Upper lobe of left lung (tissue), 6 donors: Measurements from ENCODE around the gene CMSS1. TPM values are rescaled to one million over a fixed set of nuclear protein-coding genes. Genes with fewer than 3 reads are reported as not detected.
A peak's percentile ranks its signal among the peaks of the same experiment; 100 is the strongest.

Experiments used
- ATAC-seq, 2 donors: fragments of 200-7000 bp; cut with Tn5 transposase; one replicate each; pipeline ENCODE4 v1.9.1; 2022; ENCODE audit warnings: mild to moderate bottlenecking in 2 of 2, moderate library complexity in 2 of 2; ENCODE audit not compliant: low FRiP score in 2 of 2
- DNase-seq, 2 donors: peaks; one replicate each; pipeline ENCODE4 v3.0.0-alpha.2; 2019 to 2020
- H3K27ac ChIP-seq, 4 donors: fragments of 200-600 bp; sonication (generic); one replicate each; pipeline ENCODE4 v1.5.1; 2016 to 2019
- H3K27me3 ChIP-seq, 4 donors: fragments of 200-600 bp; sonication (generic); one replicate each; pipeline ENCODE4 v1.5.1; 2017 to 2019
- H3K36me3 ChIP-seq, 4 donors: fragments of 200-600 bp; sonication (generic); one replicate each; pipeline ENCODE4 v1.5.1; 2016 to 2019
- H3K4me1 ChIP-seq, 4 donors: fragments of 200-600 bp; sonication (generic); one replicate each; pipeline ENCODE4 v1.5.1; 2018 to 2019
- H3K4me3 ChIP-seq, 4 donors: fragments of 200-600 bp; sonication (generic); one replicate each; pipeline ENCODE4 v1.5.1; 2017 to 2019; ENCODE audit warnings: mild to moderate bottlenecking in 2 of 4, moderate library complexity in 1 of 4
- H3K9me3 ChIP-seq, 4 donors: fragments of 200-600 bp; sonication (generic); one replicate each; pipeline ENCODE4 v1.5.1; 2018 to 2019
- EP300 ChIP-seq, 4 donors: sonication (generic); formaldehyde crosslinking; IDR thresholded peaks; one replicate each; pipeline ENCODE4 v1.5.1; 2017; ENCODE audit warnings: antibody characterized with exemption in 4 of 4, control low read depth in 2 of 4
- POLR2A ChIP-seq, 4 donors: fragments of 450-650 bp; IDR thresholded peaks; one replicate each; pipeline ENCODE4 v1.5.1; 2016 to 2017; ENCODE audit warnings: antibody characterized with exemption in 4 of 4, mild to moderate bottlenecking in 2 of 4
- POLR2AphosphoS5 ChIP-seq, 2 donors: sonication (generic); formaldehyde crosslinking; IDR thresholded peaks; one replicate each; pipeline ENCODE4 v1.5.1; 2017; ENCODE audit warnings: antibody characterized with exemption in 2 of 2
- WGBS, 2 donors: methylation state at CpG; one replicate each; pipeline ENCODE4 v1.1.5; 2017 to 2018; 5-methylcytosine and 5-hydroxymethylcytosine counted together
- total RNA-seq, 6 donors: library from RNA; depleted of rRNA in 4 of 6; stranded (reverse); fragments of >200 nt in 4 of 6; gene quantifications; one replicate each; pipeline versions ENCODE4 v1.1.0 to v1.2.1, GENCODE V29; 2016 to 2021
- TF ChIP-seq, protein P1 (sequence below), 6 experiments: fragments of 450-650 bp in 4 of 6; fragments of 200-600 bp in 2 of 6; sonication (generic) in 2 of 6; IDR thresholded peaks; one replicate each; pipeline ENCODE4 v1.5.1; 2016 to 2019; ENCODE audit warnings: antibody characterized with exemption in 6 of 6
- donor health status: DM: no; HTN: no; CAD: no; lungs with moderate emphysema.
- donor health status: DM: no; HTN: yes; CAD: no; lungs with severe emphysema.

Gene CMSS1
- total RNA-seq, 6 donors from 2014 or later, result 4.0 to 21.1 (median 12.0) TPM

DNA sequence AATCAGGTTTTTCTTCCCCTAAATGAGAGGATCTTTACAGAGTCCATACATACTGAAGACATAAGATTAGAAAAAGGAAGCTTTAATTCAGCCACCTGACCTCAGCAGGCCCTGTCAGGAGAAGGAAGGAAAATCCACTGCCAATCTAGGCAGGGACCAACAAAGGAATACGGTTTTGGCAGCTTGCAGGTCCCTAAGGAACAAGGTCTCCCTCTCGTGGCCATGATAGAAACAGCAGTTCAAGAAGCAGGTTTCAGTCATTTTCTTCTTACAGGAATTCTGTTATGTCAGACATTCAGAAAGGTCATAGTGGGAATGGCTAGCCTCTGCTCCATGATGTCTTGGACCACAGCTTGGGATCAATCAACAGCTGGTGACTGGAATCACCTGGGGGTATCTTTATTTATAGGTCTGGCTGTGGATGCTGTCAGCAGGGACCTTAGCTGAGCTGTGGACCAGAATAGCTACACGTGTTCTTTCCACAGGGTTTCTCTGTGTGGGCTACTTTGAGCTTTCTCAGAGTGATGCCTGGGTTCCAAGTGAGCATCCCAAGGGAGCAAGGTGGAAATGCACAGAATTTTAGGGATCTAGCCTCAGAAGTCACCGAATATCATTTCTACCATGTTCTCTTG lies 9.4 kb upstream of the CMSS1 start:
- no peak overlapping the region for H3K27ac ChIP-seq
- peaks cover 4 to 17% (median 8%) of the 10 kb centered on the region in 4 donors for H3K9me3 ChIP-seq
- DNase-seq, result peak in 1 of 2 donors; percentile 51
- H3K4me1 ChIP-seq, result no peaks in the 10 kb centered on the region
- 50 to 52% methylated on average over 4 of the region's 4 CpGs for WGBS, 2 donors
- no peak overlapping the region for H3K4me3 ChIP-seq
- H3K27me3 ChIP-seq, result no peaks in the 10 kb centered on the region
- no peaks in the 10 kb centered on the region for H3K36me3 ChIP-seq
- TF ChIP-seq, protein P1, sequence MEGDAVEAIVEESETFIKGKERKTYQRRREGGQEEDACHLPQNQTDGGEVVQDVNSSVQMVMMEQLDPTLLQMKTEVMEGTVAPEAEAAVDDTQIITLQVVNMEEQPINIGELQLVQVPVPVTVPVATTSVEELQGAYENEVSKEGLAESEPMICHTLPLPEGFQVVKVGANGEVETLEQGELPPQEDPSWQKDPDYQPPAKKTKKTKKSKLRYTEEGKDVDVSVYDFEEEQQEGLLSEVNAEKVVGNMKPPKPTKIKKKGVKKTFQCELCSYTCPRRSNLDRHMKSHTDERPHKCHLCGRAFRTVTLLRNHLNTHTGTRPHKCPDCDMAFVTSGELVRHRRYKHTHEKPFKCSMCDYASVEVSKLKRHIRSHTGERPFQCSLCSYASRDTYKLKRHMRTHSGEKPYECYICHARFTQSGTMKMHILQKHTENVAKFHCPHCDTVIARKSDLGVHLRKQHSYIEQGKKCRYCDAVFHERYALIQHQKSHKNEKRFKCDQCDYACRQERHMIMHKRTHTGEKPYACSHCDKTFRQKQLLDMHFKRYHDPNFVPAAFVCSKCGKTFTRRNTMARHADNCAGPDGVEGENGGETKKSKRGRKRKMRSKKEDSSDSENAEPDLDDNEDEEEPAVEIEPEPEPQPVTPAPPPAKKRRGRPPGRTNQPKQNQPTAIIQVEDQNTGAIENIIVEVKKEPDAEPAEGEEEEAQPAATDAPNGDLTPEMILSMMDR (IDR thresholded peaks at IDR 0.05), result peak in 5 of 6 experiments; percentile 54 to 76 (median 59)
- TF ChIP-seq POLR2AphosphoS5 (IDR thresholded peaks at IDR 0.05), result no peak
- peak; percentile 51 to 75 for ATAC-seq

DNA sequence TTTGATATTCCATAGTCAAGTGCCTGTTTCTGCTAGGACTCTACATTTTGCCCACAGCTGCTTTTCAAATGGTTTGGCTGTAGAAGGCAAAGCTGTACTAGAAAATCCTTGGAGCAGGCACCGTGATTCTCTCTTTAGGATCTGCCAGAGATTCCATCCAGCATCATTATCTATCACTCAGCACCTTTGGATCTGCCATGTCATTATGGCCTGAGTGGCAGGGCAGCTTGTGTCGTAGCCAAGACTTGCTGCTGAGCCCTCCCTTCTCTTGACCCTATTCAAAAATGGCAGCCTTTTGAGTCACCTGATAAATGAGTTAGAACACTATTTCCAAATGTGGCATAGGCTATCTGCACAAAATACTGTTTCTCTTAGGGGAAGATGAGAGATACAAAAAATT lies 8.1 kb upstream of the CMSS1 start:
- Histone ChIP-seq H3K4me3 (no peak overlapping the region), H3K27ac (no peak overlapping the region), H3K9me3 (peaks cover 4 to 11% (median 7%) of the 10 kb centered on the region in 4 donors), H3K36me3 (no peaks in the 10 kb centered on the region), H3K4me1 (no peaks in the 10 kb centered on the region), H3K27me3 (no peaks in the 10 kb centered on the region)
- no peak for TF ChIP-seq POLR2A (IDR thresholded peaks at IDR 0.05)
- TF ChIP-seq, protein P1 (IDR thresholded peaks at IDR 0.05), result no peak
- no peak for TF ChIP-seq POLR2AphosphoS5 (IDR thresholded peaks at IDR 0.05)
- no peak for TF ChIP-seq EP300 (IDR thresholded peaks at IDR 0.05)
- DNase-seq (no peak), ATAC-seq (no peak)
- 89 to 93% methylated on average over 2 of the region's 2 CpGs for WGBS, 2 donors

DNA sequence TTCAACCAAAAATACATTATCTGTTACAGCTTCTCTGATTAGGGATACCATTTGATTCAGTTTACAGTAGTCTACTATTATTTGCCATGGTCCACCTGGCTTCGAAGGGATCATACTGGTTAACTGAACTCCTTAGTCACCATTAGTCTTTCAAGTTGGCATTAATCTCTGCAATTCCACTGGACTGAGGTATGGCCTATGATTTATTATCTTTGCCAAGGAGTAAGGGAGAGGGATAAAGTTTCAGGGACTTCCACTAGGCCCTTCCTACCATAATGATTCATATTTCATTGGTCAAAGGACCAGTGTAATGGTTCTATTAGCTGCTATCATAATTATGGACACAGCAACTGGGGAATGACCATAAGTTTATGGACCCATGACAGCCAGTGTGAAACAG lies 7.3 kb upstream of the CMSS1 start:
- DNase-seq, result no peak
- WGBS, 2 donors, result 93 to 94% methylated on average over 1 of the region's 1 CpG
- Histone ChIP-seq H3K4me1 (no peaks in the 10 kb centered on the region), H3K4me3 (no peak overlapping the region), H3K9me3 (peaks cover 0 to 3% (median 0%) of the 10 kb centered on the region in 4 donors), H3K27ac (no peak overlapping the region), H3K36me3 (no peaks in the 10 kb centered on the region), H3K27me3 (no peaks in the 10 kb centered on the region)
- TF ChIP-seq, protein P1 (IDR thresholded peaks at IDR 0.05), result no peak
- TF ChIP-seq EP300 (IDR thresholded peaks at IDR 0.05) (no peak), POLR2A (IDR thresholded peaks at IDR 0.05) (no peak), POLR2AphosphoS5 (IDR thresholded peaks at IDR 0.05) (no peak)
- ATAC-seq, result no peak

DNA sequence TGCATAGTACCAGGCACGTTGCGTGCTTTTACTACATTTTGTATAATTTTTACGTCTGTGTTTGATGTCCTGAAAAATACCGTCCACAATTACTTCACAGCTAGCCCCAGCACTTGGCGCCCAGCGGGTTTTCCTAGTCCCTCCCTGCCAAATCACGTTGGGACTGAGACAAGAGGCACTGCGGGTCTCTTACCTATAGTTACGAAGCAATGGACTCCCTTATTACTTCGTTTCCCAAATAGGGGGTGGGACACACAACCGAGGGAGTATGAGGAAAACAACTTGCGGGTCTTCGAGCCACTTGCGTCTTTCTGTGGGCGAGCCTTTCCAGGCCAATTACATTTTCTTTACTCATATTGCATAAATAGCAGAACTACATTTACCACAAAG lies 620 bp upstream of the CMSS1 start:
- Histone ChIP-seq H3K27ac (peak overlapping the region; percentile 86 to 91 (median 87)), H3K9me3 (no peaks in the 10 kb centered on the region), H3K4me3 (peak overlapping the region; percentile 53 to 78 (median 64)), H3K4me1 (peaks cover 8 to 16% (median 13%) of the 10 kb centered on the region in 4 donors), H3K27me3 (no peaks in the 10 kb centered on the region), H3K36me3 (no peaks in the 10 kb centered on the region)
- ATAC-seq (no peak), DNase-seq (no peak)
- WGBS, 2 donors, result 1 to 5% methylated on average over 15 of the region's 15 CpGs
- TF ChIP-seq, protein P1 (IDR thresholded peaks at IDR 0.05), result no peak
- TF ChIP-seq POLR2A (IDR thresholded peaks at IDR 0.05), result no peak
- no peak for TF ChIP-seq EP300 (IDR thresholded peaks at IDR 0.05)
- TF ChIP-seq POLR2AphosphoS5 (IDR thresholded peaks at IDR 0.05), result no peak

DNA sequence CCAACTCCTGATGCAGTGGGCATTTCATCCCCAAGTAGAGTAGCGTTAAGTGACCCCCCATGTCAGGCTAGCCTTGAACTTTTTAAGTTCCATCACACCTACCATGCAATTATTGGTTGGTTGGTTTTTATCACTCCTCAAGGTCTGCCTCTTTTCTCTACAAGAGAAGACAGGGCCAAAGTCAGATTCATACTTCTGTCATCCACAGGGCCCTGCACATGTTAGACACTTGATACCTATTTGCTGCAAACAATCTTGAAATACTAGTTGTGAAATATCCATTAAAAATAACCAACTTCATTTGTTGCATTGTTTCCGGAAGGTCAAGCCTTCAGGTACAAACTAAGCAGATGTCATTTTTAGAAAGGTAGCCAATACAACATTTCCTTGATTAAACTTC lies 1.2 kb downstream of the CMSS1 start:
- ATAC-seq (no peak), DNase-seq (no peak)
- Histone ChIP-seq H3K4me3 (no peak overlapping the region), H3K27ac (no peak overlapping the region), H3K36me3 (no peaks in the 10 kb centered on the region), H3K27me3 (no peaks in the 10 kb centered on the region), H3K9me3 (no peaks in the 10 kb centered on the region), H3K4me1 (peaks cover 8 to 16% (median 13%) of the 10 kb centered on the region in 4 donors)
- 96 to 97% methylated on average over 2 of the region's 2 CpGs for WGBS, 2 donors
- TF ChIP-seq, protein P1 (IDR thresholded peaks at IDR 0.05), result no peak
